Calu3 (cell line): ENCODE results near the gene ARID5B. TPM values are rescaled to one million over a fixed set of nuclear protein-coding genes. Genes with fewer than 3 reads are reported as not detected.

Experiments
- BruUV-seq: library from RNA; stranded (reverse); fragments of 400-500 nt; replicated peaks from 2 replicates; lab custom pipeline; 2021; lab: Mats Ljungman, UMichigan
- CTCF ChIA-PET: fragments of 300-600 bp; sonication (Branson Sonifier 250); formaldehyde crosslinking; loops from one replicate; lab custom pipeline; 2022; ENCODE audit warnings: antibody characterized with exemption; lab: Charles Lee
- DNase-seq: peaks from one replicate; pipeline ENCODE4 v3.0.0; 2022
- H3K27ac Mint-ChIP-seq: one replicate; pipeline ENCODE4 v1.8.0; 2022; ENCODE audit warnings: mixed read lengths; ENCODE audit not compliant: unreplicated experiment
- H3K27me3 Mint-ChIP-seq: one replicate; pipeline ENCODE4 v1.8.0; 2022; ENCODE audit warnings: mixed read lengths; ENCODE audit not compliant: unreplicated experiment
- H3K36me3 Mint-ChIP-seq: one replicate; pipeline ENCODE4 v1.8.0; 2022; ENCODE audit warnings: mild to moderate bottlenecking, moderate library complexity, mixed read lengths; ENCODE audit not compliant: insufficient read depth, unreplicated experiment
- H3K4me1 Mint-ChIP-seq: one replicate; pipeline ENCODE4 v1.8.0; 2022; ENCODE audit warnings: mild to moderate bottlenecking, low read depth, mixed read lengths; ENCODE audit not compliant: unreplicated experiment
- H3K4me3 Mint-ChIP-seq: one replicate; pipeline ENCODE4 v1.8.0; 2022; ENCODE audit warnings: mild to moderate bottlenecking, low read depth, moderate library complexity, mixed read lengths; ENCODE audit not compliant: unreplicated experiment
- H3K9me3 Mint-ChIP-seq: one replicate; pipeline ENCODE4 v1.8.0; 2022; ENCODE audit warnings: low read depth, mixed read lengths; ENCODE audit not compliant: unreplicated experiment
- intact Hi-C: fragments of 100-400 bp; cut with micrococcal nuclease; formaldehyde crosslinking; loops from one replicate; pipeline ENCODE4 v1.10.0; 2022; ENCODE audit not compliant: unreplicated experiment
- total RNA-seq: library from RNA; stranded (reverse); gene quantifications from 2 replicates; pipeline ENCODE4 v1.2.3, GENCODE V29; 2022
- TF ChIP-seq, protein P1 (sequence below): fragments of 200-600 bp; IDR thresholded peaks from one replicate; pipeline ENCODE4 v1.8.0; 2022; ENCODE audit warnings: antibody characterized with exemption; ENCODE audit not compliant: unreplicated experiment

Gene ARID5B
- total RNA-seq, 1 experiment from 2014 or later: 10.0 TPM

DNA sequence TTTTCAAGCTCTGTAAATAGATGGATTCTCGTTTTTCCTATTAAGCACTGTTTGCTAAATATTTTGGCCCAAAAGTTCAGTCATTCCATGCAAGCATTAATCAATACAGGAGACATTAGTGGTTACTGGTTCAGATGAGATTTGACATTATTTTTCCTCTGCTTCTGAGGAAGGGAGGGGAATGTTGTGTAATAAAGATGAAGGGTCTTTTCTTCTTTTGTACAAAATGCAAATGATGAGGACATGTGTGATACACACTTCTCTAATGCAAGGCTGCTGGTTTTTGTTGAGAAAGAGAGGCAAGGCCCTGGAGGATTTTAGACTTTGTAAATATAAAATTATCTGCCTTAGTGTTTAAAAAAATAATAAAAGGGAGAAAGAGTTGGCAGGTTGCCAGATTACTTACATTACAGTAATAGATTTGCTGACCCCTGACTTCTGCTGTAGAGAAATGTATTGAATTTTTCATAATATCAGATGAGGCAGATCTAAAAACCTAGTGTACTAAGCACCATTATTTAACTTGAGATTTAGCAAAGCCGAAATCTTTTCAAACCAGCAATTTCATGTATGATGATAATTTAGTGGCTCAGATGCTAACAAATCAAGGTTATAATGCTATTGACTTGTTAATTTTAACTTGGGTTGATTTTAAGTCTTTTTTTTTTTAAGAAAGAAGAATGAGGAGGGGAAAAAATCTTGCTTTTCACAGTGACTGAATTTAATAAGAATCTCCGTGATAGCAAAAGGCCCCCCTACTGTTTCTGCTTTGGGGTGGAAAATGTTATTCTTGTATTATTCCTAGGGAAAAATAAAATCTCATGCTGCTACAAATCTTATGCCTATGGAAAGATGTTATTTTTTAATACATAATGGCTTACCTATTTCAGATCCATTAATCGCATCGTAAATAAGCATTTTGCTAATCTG, 180.1 kb downstream of the ARID5B start:
- CTCF ChIA-PET: interaction anchor here (0.6 to 2.4 kb wide), 3 partner anchors 12 to 1166 kb away, joined by 4 to 10 read pairs (median 10); no protein-coding TSS in a partner anchor
- TF ChIP-seq, protein P1, sequence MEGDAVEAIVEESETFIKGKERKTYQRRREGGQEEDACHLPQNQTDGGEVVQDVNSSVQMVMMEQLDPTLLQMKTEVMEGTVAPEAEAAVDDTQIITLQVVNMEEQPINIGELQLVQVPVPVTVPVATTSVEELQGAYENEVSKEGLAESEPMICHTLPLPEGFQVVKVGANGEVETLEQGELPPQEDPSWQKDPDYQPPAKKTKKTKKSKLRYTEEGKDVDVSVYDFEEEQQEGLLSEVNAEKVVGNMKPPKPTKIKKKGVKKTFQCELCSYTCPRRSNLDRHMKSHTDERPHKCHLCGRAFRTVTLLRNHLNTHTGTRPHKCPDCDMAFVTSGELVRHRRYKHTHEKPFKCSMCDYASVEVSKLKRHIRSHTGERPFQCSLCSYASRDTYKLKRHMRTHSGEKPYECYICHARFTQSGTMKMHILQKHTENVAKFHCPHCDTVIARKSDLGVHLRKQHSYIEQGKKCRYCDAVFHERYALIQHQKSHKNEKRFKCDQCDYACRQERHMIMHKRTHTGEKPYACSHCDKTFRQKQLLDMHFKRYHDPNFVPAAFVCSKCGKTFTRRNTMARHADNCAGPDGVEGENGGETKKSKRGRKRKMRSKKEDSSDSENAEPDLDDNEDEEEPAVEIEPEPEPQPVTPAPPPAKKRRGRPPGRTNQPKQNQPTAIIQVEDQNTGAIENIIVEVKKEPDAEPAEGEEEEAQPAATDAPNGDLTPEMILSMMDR: no peak
- no TSS peak for BruUV-seq
- no peak for DNase-seq
- Mint-ChIP-seq H3K27me3 (no peaks in the 10 kb centered on the region), H3K4me1 (peaks cover 60% of the 10 kb centered on the region), H3K9me3 (no peaks in the 10 kb centered on the region), H3K36me3 (peaks cover 29% of the 10 kb centered on the region), H3K27ac (peak overlapping the region; percentile 89), H3K4me3 (no peak overlapping the region)
- intact Hi-C loops: loop anchor here (1.0 to 2.0 kb wide), 2 partner anchors 34 to 177 kb away; no protein-coding TSS in a partner anchor

DNA sequence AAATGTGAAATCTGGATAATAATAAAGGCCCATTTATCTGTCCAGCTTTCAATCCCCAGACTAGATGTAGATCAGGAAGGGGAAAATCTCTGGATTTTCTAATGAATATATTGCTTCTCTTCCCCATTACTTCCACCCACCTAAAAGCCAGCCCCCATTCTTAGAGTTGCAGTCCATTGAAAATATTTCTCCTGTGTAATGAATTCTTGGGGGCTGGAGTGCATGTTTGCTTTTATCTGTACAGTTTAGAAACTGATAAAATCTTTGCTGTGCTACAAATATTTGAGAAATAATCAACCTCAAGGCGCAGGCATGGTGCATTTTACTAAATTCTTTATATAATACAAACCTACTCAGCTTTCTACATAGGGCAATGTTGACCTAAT, 180.8 kb downstream of the ARID5B start:
- CTCF ChIA-PET: interaction anchor here (0.6 to 2.4 kb wide), 3 partner anchors 11 to 44 kb away, joined by 3 to 10 read pairs (median 10); no protein-coding TSS in a partner anchor
- H3K36me3 Mint-ChIP-seq: peaks cover 29% of the 10 kb centered on the region
- BruUV-seq: no TSS peak
- H3K27me3 Mint-ChIP-seq: no peaks in the 10 kb centered on the region
- intact Hi-C loops: loop anchor here (1.0 to 2.0 kb wide), 2 partner anchors 35 to 177 kb away; no protein-coding TSS in a partner anchor
- H3K4me3 Mint-ChIP-seq: no peak overlapping the region
- H3K4me1 Mint-ChIP-seq: peaks cover 53% of the 10 kb centered on the region
- DNase-seq: no peak
- TF ChIP-seq, protein P1: no peak
- no peaks in the 10 kb centered on the region for H3K9me3 Mint-ChIP-seq
- H3K27ac Mint-ChIP-seq: peak overlapping the region; percentile 89

DNA sequence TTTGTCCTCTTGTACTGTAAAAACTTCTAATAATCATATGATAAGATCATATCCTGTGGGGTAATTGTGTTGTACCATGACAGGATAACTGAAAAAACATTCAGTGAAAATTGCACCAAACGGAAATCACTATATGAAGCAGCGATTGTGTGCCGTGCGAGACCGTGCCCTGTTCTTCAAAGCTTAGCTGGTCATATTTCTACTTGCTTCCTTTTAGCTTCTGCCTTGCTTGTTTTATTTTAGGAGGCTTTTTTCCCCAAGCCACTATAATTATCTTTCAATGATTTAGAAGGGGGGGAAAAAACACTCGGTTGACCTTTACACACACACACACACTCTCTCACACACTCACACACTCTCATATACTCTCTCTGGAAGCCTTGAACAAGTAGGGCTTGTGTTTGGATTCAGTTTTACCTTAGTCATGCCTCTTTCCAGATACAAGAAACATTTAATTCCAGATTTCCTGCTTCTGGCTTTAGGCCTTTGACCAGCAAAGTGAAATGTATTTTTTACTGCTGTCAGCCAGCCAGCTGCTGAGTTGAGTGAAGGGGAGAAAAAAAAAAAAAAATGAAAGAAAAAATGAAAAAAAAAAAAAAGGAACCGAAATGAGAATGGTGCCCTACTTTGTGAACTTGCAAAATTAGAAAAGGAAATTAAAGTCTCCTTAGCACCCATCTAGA, 181.4 kb downstream of the ARID5B start:
- Mint-ChIP-seq H3K27me3 (no peaks in the 10 kb centered on the region), H3K4me3 (peak overlapping the region; percentile 27), H3K4me1 (peaks cover 47% of the 10 kb centered on the region), H3K9me3 (no peaks in the 10 kb centered on the region), H3K27ac (peak overlapping the region; percentile 89), H3K36me3 (peaks cover 25% of the 10 kb centered on the region)
- peak; percentile 21 for DNase-seq
- CTCF ChIA-PET: interaction anchor here (0.6 to 2.4 kb wide), 4 partner anchors 11 to 1266 kb away, joined by 3 to 10 read pairs (median 6); no protein-coding TSS in a partner anchor
- intact Hi-C loops: loop anchor here (1.0 to 2.0 kb wide), 2 partner anchors 36 to 178 kb away; no protein-coding TSS in a partner anchor
- TF ChIP-seq, protein P1: no peak
- BruUV-seq: no TSS peak
